OCI-LY7 (cell line): ENCODE results near the gene KIZ.

Source experiments
- EZH2phosphoT487 ChIP-seq: fragments of 200-600 bp; sonication (generic); IDR thresholded peaks from 2 replicates; pipeline ENCODE4 v1.6.1; 2018; ENCODE audit warnings: low read depth, borderline replicate concordance, mild to moderate bottlenecking, mixed run types, antibody characterized with exemption, low read length, moderate library complexity, mixed read lengths
- TF ChIP-seq, protein P1 (sequence below): fragments of 200-600 bp; sonication (generic); conservative IDR thresholded peaks from 2 replicates; pipeline ENCODE4 v1.5.1; 2014; ENCODE audit warnings: mild to moderate bottlenecking, antibody characterized with exemption, low read length, moderate library complexity, mixed read lengths

DNA sequence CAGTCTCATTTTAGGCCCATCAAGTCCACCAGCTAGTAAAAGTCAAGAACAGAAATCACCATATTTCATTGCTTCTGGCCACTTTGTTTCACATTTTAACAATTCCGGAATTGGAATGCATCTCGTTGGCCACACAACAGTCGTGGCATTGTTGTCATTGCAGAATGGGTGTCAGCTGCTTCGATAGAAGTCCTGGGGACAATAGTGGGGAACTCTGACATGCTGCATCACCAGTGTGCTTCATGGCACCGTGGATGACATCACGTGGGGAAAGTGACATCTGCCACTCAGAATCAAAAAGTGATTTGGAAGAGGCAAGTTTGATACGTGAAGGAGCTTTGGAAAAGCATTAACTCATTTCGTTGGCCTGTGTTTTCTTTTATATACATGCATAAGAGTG lies 133.5 kb downstream of the KIZ start:
- TF ChIP-seq, protein P1, sequence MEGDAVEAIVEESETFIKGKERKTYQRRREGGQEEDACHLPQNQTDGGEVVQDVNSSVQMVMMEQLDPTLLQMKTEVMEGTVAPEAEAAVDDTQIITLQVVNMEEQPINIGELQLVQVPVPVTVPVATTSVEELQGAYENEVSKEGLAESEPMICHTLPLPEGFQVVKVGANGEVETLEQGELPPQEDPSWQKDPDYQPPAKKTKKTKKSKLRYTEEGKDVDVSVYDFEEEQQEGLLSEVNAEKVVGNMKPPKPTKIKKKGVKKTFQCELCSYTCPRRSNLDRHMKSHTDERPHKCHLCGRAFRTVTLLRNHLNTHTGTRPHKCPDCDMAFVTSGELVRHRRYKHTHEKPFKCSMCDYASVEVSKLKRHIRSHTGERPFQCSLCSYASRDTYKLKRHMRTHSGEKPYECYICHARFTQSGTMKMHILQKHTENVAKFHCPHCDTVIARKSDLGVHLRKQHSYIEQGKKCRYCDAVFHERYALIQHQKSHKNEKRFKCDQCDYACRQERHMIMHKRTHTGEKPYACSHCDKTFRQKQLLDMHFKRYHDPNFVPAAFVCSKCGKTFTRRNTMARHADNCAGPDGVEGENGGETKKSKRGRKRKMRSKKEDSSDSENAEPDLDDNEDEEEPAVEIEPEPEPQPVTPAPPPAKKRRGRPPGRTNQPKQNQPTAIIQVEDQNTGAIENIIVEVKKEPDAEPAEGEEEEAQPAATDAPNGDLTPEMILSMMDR, result no peak
- no peak for TF ChIP-seq EZH2phosphoT487
